Skeletal muscle satellite cell (primary cell): Measurements from ENCODE around the gene ARAP1. TPM values are rescaled to one million over a fixed set of nuclear protein-coding genes. Genes with fewer than 3 reads are reported as not detected.
"Not testable (repeated sequence)": the region's sequence is repeated elsewhere in the genome, so short reads cannot be mapped to it uniquely, and the experiment has no call there.

Experiments used
- H3K27me3 ChIP-seq: 2 replicates; pipeline ENCODE4 v1.7.0; 2013; ENCODE audit warnings: low read length; ENCODE audit not compliant: control insufficient read depth, insufficient read depth
- H3K36me3 ChIP-seq: 2 replicates; pipeline ENCODE4 v1.7.0; 2013; ENCODE audit warnings: mild to moderate bottlenecking, control low read depth, low read length; ENCODE audit not compliant: insufficient read depth
- H3K4me1 ChIP-seq: 2 replicates; pipeline ENCODE4 v1.7.0; 2013; ENCODE audit warnings: low read length; ENCODE audit not compliant: control insufficient read depth, insufficient read depth
- H3K4me2 ChIP-seq: 2 replicates; pipeline ENCODE4 v1.7.0; 2013; ENCODE audit warnings: mild to moderate bottlenecking, low read length
- H3K4me3 ChIP-seq: 2 replicates; pipeline ENCODE4 v1.7.0; 2013; ENCODE audit warnings: low read length
- H3K9ac ChIP-seq: 2 replicates; pipeline ENCODE4 v1.7.0; 2013; ENCODE audit warnings: mild to moderate bottlenecking, low read depth, low read length, moderate library complexity
- H3K9me3 ChIP-seq: replicated peaks from 2 replicates; pipeline ENCODE4 v1.7.0; 2013; ENCODE audit warnings: mild to moderate bottlenecking, control low read depth, low read length
- total RNA-seq: library from RNA; depleted of rRNA; stranded (reverse); fragments of >200 nt; gene quantifications from 2 replicates; pipeline ENCODE4 v1.2.3, GENCODE V29; 2012; rRNA removed

The ARAP1 gene
- total RNA-seq: 51.1 and 60.3 TPM in 2 replicates

DNA sequence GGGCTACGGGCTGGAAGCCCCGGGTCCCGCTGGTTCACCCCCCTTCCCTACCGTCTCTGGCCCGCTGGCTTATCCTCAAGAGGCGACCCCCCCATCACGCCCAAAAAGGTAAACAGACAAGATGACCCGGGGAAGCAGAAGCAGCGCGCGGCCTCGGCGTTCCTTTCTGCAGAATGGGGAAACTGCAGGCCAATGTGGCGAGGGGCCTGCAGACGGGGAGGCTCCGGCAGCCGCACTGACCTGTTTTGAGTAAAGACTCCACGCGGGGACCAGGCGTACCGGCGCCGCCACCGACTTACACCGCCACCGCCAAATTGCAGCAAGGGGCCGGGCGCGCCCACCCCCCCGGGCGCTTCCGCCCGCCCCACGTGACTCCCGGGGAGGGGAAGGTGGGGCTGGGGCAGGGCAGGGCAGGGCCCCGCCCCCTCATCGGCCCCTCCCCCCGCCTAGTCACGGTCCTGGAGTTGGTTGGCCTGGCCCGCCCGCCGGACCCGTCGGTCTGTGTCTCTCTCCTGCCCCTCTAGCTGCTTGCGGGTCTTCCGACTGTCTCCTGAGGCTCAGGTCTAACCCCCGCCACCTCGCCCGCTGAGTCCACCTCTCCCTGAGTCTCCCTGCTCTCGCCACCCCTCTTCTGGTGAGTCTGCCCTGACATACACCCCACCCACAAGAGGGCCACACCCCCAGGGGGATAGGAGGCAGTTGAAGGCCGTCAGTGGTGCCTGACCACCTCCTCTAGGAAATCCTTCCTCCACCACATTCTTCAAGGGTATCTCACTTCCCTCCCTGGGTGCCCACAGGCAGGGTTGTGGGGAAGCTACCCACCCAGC is at the start of gene ARAP1:
Gene ARAP1 (minus strand): TSS at position 321 of the 827 bp plus-strand sequence. CDS start 25,280 bp downstream, outside the sequence.
- H3K27me3 ChIP-seq: no peaks in the 10 kb centered on the region
- H3K9ac ChIP-seq: peak within 1 kb of the TSS; percentile 81
- peaks cover 21% of the 10 kb centered on the region for H3K4me1 ChIP-seq
- peak within 1 kb of the TSS; percentile 90 for H3K4me2 ChIP-seq
- H3K4me3 ChIP-seq: peak within 1 kb of the TSS; percentile 94
- no peaks in the 10 kb centered on the region for H3K36me3 ChIP-seq
- H3K9me3 ChIP-seq: no peaks in the 10 kb centered on the region

DNA sequence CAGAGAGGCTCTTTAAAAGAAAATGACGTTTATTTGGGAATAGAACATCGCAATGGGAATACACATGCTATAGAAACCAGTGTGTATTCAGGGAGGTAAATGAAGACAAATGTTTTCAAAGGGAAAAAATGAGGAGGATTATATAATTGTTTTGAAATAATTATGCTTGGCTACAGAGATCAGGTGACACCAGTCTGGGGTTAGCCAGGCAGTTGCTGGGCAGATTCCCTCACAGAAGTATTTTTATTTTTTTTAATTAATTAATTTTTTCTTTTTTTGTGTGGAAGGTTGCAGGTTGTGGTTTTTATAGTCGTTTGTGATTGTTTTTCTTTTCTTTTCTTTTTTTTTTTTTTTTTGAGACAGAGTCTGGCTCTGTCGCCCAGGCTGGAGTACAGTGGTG is 47.2 kb upstream of the ARAP1 start:
- no peak overlapping the region for H3K9ac ChIP-seq
- no peaks in the 10 kb centered on the region for H3K36me3 ChIP-seq
- H3K4me3 ChIP-seq: no peak overlapping the region
- H3K27me3 ChIP-seq: no peaks in the 10 kb centered on the region
- H3K4me2 ChIP-seq: no peak overlapping the region
- peaks cover 3% of the 10 kb centered on the region for H3K4me1 ChIP-seq
- H3K9me3 ChIP-seq: no peaks in the 10 kb centered on the region

DNA sequence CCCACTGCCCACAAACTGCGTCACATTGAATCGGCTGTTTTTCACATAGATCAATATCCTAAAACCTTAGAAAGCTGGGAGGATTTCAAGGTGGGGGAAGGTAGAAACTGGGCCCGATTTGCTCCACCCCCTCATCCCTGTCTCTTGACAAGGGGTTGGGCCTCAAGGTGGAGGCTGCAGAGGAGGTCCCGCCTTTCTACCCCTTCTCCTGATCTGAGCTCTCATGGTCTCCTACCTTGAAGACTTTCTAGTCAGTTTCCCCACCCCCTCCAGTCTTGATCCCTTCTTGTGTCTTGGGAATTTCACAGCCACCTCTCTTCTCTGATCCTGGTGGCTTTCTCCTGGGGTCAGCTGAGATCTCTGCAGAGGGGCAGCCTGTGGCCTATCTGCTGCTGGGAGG is 46.2 kb upstream of the ARAP1 start:
- Histone ChIP-seq H3K27me3 (no peaks in the 10 kb centered on the region), H3K36me3 (no peaks in the 10 kb centered on the region), H3K9me3 (no peaks in the 10 kb centered on the region), H3K4me3 (no peak overlapping the region), H3K9ac (no peak overlapping the region), H3K4me2 (no peak overlapping the region), H3K4me1 (peaks cover 9% of the 10 kb centered on the region)

DNA sequence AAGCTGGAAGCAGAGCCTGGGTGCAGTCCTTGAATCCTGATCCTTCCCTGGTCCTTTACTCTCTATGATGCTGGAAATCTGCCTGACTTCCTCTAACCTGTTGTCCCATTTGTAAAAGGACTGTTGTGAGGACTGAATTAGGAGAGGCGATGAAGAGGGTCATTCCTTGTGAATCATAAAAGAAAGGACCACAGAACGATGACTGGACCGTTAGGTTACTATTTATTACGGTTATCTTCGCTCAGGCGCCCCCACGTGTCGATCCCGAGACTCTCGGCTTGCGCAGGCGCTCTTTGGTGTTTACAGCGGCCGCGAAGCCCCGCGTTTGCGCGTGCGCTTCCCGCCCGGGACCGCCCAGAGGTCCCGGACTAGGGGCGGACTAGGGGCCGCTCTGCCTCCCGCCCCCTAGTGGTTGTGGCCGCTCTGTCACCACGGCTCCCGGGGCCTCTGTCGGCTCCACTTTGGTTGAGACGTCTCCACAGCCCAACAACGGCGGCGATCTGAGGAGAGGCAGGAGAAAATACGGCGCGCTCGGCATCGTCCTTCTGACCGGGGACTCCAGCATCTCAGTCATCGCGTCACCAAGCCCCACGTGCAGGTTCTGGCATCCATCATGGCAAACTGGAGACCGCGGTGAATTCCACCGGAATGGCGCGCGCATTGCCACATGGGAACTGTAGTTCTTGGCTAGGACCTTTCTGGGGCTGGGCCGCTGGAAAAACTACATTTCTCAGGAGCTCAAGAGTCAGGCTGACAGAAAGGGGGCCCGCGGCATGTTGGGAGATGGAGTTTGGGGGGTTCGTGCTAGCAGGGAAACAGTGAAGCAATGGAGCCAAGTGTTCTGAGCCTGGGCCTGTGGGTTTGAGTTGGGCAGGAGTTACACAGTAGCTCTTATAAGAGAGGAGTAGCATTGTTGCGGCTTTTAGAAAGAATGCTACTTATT is 41.5 kb upstream of the ARAP1 start, which contains the start of gene STARD10:
Gene STARD10 (minus strand): TSS at position 623 of the 943 bp plus-strand sequence. CDS start 12,866 bp downstream, outside the sequence.
- Histone ChIP-seq H3K9ac (peak within 1 kb of the TSS; percentile 78), H3K4me2 (peak within 1 kb of the TSS; percentile 81), H3K36me3 (no peaks in the 10 kb centered on the region), H3K4me3 (peak within 1 kb of the TSS; percentile 85), H3K27me3 (no peaks in the 10 kb centered on the region), H3K4me1 (peaks cover 25% of the 10 kb centered on the region), H3K9me3 (no peaks in the 10 kb centered on the region)

DNA sequence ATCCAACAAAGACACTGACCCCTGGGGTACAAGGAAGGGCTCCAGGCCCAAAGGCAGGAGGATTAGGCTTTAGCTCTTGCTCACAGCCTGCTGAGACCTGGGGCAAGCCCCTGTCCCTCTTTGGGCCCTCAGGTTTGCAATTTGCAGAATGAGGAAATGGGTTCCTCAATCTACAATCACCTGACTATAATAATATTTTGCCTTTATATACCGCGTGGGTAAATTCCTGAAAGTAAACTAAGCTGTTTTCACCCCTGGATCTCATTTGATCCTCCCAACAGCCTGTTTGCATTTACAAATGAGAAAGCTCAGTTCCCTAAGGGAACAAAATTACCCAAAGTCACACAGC is 40.8 kb upstream of the ARAP1 start:
- H3K4me3 ChIP-seq: peak overlapping the region; percentile 9
- H3K4me2 ChIP-seq: peak overlapping the region; percentile 81
- H3K36me3 ChIP-seq: no peaks in the 10 kb centered on the region
- H3K9me3 ChIP-seq: no peaks in the 10 kb centered on the region
- H3K9ac ChIP-seq: peak overlapping the region; percentile 42
- no peaks in the 10 kb centered on the region for H3K27me3 ChIP-seq
- peaks cover 25% of the 10 kb centered on the region for H3K4me1 ChIP-seq

DNA sequence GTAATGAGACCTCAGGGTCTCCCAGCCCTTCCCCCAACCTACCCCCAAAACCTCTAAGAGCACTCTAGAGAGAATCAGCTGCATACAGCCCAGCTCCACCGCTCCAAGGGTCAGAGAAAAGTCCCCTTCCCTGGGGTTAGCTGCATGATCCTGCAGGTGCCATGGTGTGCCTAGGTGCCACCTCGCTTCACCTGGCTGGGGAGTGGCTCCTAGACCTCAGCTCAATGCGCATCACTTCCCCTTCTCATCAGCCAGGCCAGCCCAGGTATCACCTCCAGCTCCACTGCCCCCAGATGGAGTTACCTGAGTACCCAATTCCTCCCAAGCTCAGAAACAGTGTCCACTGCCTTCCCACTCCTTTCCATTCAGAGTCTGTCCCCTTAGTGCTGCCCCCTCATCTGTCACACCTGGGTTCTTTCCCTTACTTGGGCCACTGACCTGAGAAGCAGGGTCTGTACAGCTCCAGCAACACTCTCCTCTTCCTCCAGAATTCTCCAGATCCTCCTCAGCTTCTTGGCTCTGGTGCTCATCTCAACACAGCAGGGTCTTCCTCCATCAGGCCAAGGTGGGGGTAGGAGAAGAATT is 40.3 kb upstream of the ARAP1 start:
- Histone ChIP-seq H3K4me1 (peaks cover 25% of the 10 kb centered on the region), H3K9ac (no peak overlapping the region), H3K4me2 (no peak overlapping the region), H3K4me3 (no peak overlapping the region), H3K36me3 (no peaks in the 10 kb centered on the region), H3K27me3 (no peaks in the 10 kb centered on the region), H3K9me3 (no peaks in the 10 kb centered on the region)

DNA sequence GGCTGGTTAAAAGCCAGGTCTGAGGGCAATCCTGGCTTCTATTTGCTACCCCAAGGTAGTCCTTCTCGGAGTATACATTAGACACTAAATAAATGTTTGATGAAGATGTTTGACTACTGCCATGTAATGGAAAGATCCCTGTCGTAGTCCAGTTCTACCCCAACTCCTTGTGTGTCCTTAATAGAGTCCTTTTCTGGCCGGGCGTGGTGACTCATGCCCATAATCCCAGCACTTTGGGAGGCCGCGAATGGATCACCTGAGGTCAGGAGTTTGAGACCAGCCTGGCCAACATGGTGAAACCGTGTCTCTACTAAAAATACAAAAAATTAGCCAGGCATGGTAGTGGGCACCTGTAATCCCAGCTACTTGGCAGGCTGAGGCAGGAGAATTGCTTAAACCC is 39.0 kb upstream of the ARAP1 start:
- not testable (repeated sequence) for H3K9me3 ChIP-seq, H3K36me3 ChIP-seq, H3K4me3 ChIP-seq, H3K9ac ChIP-seq, H3K27me3 ChIP-seq, H3K4me2 ChIP-seq
- peaks cover 25% of the 10 kb centered on the region for H3K4me1 ChIP-seq

DNA sequence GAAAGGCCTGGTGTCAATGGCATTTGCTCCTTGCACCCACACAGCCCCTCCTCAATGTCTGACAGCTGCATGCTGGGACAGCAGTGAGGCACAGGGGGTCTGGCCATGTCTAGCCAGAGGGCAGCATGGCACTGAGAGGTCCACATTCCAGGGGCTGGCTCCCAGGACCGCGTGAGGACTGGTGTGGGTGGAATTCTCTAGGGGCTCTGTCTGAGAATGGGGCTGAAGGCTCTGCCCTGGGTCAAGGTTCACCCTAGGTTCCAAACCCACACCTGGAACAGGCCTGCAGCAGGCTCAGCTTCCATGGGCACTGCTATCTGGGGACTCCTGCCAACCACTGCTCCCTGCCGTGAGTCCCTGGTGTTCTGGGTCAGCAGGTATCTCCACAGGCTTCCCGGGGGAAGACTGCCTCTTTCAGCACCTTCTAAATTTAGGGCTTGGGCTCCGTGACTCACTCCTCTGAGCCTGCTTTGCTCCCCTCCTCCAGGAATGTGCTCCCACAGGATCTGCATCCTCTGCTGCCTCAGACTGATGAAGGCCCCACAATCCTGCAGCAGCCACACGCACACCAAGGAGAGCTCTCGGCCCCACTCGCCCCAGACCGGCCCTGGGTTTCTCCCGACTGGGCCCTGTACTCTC is 37.4 kb upstream of the ARAP1 start:
- Histone ChIP-seq H3K27me3 (no peaks in the 10 kb centered on the region), H3K4me1 (peaks cover 24% of the 10 kb centered on the region), H3K9ac (no peak overlapping the region), H3K4me3 (no peak overlapping the region), H3K9me3 (no peaks in the 10 kb centered on the region), H3K36me3 (no peaks in the 10 kb centered on the region), H3K4me2 (no peak overlapping the region)

DNA sequence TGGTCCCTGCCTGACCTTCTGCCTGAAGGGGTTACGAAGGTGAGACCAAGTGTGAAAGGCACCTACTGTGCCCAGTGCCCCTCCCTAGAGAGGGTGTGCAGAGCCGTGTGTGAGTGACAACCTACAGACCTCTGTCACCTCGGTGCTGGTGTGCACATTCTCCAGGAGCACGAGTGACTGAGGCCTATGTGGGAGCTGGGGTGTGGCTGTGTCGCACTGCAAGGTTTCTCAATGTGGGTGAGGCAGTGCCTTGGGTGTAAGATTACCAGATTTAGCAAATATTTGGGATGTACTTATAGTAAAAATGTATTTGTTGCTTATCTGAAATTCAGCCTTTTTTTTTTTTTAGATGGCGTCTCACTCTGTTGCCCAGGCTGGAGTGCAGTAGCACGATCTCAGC is 36.0 kb upstream of the ARAP1 start:
- Histone ChIP-seq H3K4me1 (peaks cover 15% of the 10 kb centered on the region), H3K9me3 (no peaks in the 10 kb centered on the region), H3K9ac (no peak overlapping the region), H3K36me3 (no peaks in the 10 kb centered on the region), H3K4me3 (no peak overlapping the region), H3K4me2 (no peak overlapping the region), H3K27me3 (no peaks in the 10 kb centered on the region)

DNA sequence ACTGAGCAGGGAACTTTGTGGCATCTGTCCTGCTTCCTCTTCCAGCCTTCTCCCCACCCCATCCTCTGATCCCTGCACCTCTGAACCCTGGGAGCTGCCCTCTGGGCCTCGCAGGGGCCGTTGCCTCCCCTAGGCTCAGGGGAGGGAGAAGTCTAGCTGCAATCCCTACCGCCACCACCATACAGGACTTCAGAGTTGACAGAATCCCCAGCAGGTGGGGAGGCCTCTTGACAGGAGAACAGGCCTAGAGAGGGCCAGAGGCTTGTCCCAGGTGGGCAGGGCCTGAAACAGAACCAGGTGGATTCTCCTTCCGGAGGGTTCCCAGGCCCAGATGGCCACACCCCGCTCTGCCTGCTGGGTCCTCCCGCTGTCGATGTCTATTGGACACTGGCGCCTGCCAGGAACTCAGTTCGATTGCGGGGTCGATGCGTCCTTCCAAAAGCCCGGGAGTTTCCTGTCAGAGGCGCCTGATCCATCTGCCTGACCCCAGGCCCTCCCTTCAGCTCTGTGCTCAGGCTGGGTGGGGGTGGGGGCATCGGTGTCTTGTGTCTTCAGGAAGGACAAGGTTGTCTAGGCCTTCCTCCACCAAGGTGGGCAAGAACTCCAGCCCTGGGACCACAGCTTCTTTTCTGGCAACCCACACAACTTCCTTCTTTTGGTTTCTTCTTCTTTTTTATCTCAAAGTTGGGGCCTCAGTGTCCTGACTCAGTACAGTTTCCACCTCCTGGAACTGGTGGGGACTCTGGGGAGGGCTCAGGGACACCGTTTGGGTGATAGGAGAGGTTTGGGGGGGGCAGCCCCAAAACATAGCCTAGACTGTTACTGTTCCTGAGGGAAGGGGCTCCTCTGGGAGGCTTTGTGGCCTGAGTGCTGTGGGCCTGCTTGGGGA is 35.3 kb upstream of the ARAP1 start:
- Histone ChIP-seq H3K4me2 (no peak overlapping the region), H3K4me3 (no peak overlapping the region), H3K9ac (no peak overlapping the region), H3K36me3 (no peaks in the 10 kb centered on the region), H3K4me1 (peaks cover 11% of the 10 kb centered on the region), H3K9me3 (no peaks in the 10 kb centered on the region), H3K27me3 (no peaks in the 10 kb centered on the region)
